ENCODE data around the gene APIP.

APIP gene

DNA sequence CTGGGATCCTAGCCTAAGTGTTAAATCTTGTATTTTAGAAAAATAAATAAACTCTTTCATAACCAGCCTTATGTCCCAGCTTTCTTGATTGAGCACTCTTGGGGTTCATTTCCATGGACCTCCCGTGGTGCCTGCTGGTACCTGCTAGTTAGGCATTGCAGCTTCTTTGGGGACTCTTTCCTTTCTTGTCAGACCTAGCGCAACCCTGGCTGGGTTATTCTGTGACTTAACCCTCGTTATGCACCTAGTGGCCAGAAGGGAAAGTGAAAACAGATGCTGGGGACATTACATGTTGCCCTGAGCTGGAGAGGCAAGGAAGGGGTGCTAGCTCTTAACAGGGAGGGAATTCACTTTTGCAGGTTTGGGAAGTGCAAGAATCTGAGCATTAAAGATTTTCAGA, 46.8 kb downstream of the APIP start:
- Histone ChIP-seq H3K27ac (ENCODE audit: extremely low read depth, low read depth, low read length) (no peak overlapping the region), H3K4me1 (ENCODE audit: control insufficient read depth, insufficient read depth, low read length) (no peaks in the 10 kb centered on the region), H3K9me3 (ENCODE audit: control insufficient read depth, insufficient read depth, low read depth, low read length) (no peaks in the 10 kb centered on the region), H3K36me3 (ENCODE audit: control insufficient read depth in 2 of 2, insufficient read depth in 1 of 2, low read length in 2 of 2) (no peaks in the 10 kb centered on the region), H3K4me3 (ENCODE audit: low read depth, low read length) (no peak overlapping the region)
- CTCF ChIA-PET = interaction anchor here (1.3 to 1.7 kb wide), 2 partner anchors 9 to 19 kb away, joined by 5 to 6 read pairs; no protein-coding TSS in a partner anchor
- POLR2A ChIA-PET = no interaction called here
- TF ChIP-seq ZNF473 (tag by site-specific recombination; IDR thresholded peaks at IDR 0.05) (no peak), YY1 (tag by site-specific recombination; IDR thresholded peaks at IDR 0.05) (no peak), ZNF140 (tag by site-specific recombination; IDR thresholded peaks at IDR 0.05) (no peak)
- TF ChIP-seq, protein P1, sequence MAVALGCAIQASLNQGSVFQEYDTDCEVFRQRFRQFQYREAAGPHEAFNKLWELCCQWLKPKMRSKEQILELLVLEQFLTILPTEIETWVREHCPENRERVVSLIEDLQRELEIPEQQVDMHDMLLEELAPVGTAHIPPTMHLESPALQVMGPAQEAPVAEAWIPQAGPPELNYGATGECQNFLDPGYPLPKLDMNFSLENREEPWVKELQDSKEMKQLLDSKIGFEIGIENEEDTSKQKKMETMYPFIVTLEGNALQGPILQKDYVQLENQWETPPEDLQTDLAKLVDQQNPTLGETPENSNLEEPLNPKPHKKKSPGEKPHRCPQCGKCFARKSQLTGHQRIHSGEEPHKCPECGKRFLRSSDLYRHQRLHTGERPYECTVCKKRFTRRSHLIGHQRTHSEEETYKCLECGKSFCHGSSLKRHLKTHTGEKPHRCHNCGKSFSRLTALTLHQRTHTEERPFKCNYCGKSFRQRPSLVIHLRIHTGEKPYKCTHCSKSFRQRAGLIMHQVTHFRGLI (tag by site-specific recombination; IDR thresholded peaks at IDR 0.05) = 0 out of 2 replicates have a peak, but pooled peaks have one; percentile 17
- TF ChIP-seq, protein P2, sequence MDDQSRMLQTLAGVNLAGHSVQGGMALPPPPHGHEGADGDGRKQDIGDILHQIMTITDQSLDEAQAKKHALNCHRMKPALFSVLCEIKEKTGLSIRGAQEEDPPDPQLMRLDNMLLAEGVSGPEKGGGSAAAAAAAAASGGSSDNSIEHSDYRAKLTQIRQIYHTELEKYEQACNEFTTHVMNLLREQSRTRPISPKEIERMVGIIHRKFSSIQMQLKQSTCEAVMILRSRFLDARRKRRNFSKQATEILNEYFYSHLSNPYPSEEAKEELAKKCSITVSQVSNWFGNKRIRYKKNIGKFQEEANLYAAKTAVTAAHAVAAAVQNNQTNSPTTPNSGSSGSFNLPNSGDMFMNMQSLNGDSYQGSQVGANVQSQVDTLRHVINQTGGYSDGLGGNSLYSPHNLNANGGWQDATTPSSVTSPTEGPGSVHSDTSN (CRISPR knock-in tag; IDR thresholded peaks at IDR 0.05) = no peak

DNA sequence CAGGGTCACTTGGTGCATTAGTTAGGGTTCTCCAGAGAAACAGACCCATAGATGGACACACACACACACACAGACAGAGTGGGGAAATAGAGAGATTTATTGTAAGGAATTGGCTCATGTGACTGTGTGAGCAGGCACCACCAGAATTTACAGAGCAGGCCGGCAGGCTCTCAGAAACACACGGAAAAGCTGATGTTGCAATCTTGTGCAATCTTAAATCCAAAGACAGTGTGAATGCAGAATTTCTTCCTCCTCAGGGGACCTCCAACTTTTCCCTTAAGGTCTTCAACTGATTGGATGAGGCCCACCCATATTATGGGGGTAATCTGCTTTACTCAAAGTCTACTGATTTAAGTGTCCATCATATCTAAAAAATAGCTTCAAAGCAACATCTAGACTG, 49.8 kb downstream of the APIP start:
- Histone ChIP-seq H3K4me1 (ENCODE audit: control insufficient read depth, insufficient read depth, low read length) (no peaks in the 10 kb centered on the region), H3K27ac (ENCODE audit: extremely low read depth, low read depth, low read length) (no peak overlapping the region), H3K4me3 (ENCODE audit: low read depth, low read length) (no peak overlapping the region), H3K9me3 (ENCODE audit: control insufficient read depth, insufficient read depth, low read depth, low read length) (no peaks in the 10 kb centered on the region), H3K36me3 (ENCODE audit: control insufficient read depth in 2 of 2, insufficient read depth in 1 of 2, low read length in 2 of 2) (no peaks in the 10 kb centered on the region)
- CTCF ChIA-PET = interaction anchor here (0.7 kb wide), 1 partner anchor 60 kb away, joined by 3 read pairs; no protein-coding TSS in a partner anchor
- POLR2A ChIA-PET = no interaction called here
- TF ChIP-seq FEZF1 (tag by site-specific recombination; IDR thresholded peaks at IDR 0.05) = no peak
- TF ChIP-seq ZNF10 (tag by site-specific recombination; IDR thresholded peaks at IDR 0.05) = peak; percentile 87

DNA sequence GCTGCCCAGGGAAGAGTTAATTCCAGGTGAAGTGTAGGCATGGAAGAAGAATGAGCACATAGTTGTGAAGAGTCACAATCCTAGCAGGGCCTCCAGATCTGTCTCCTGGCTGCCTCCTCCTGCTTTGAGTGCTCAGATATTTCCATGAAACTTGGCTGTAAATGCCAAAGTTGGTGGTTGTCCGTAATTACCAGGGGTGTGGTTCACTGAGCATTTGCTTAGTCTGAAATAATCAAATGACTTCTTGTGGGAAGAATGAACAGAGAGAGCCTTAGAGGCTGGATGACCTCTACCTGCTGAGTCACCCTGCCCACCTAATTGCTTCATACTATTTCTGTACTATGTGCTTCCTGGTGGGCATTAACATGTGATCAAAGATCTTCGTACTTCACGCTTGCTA, 50.9 kb downstream of the APIP start:
- no peaks in the 10 kb centered on the region for H3K36me3 ChIP-seq (ENCODE audit: control insufficient read depth in 2 of 2, insufficient read depth in 1 of 2, low read length in 2 of 2)
- ChIA-PET POLR2A (no interaction called here), CTCF (interaction anchor here (0.7 kb wide), 1 partner anchor 61 kb away, joined by 3 read pairs; no protein-coding TSS in a partner anchor)
- no peaks in the 10 kb centered on the region for H3K4me1 ChIP-seq (ENCODE audit: control insufficient read depth, insufficient read depth, low read length)
- H3K9me3 ChIP-seq (ENCODE audit: control insufficient read depth, insufficient read depth, low read depth, low read length) = no peaks in the 10 kb centered on the region
- H3K27ac ChIP-seq (ENCODE audit: extremely low read depth, low read depth, low read length) = no peak overlapping the region
- no peak overlapping the region for H3K4me3 ChIP-seq (ENCODE audit: low read depth, low read length)
- TF ChIP-seq REPIN1 (tag by site-specific recombination; IDR thresholded peaks at IDR 0.05; ENCODE audit: low read depth) = no peak
- no peak for TF ChIP-seq ZNF768 (tag by site-specific recombination; IDR thresholded peaks at IDR 0.05)
- no peak for TF ChIP-seq EGR2 (tag by site-specific recombination; IDR thresholded peaks at IDR 0.05; ENCODE audit: low read depth)
- no peak for TF ChIP-seq ZNF10 (tag by site-specific recombination; IDR thresholded peaks at IDR 0.05)
- no peak for TF ChIP-seq SP2 (tag by site-specific recombination; IDR thresholded peaks at IDR 0.05)
- no peak for TF ChIP-seq ZNF404 (tag by site-specific recombination; IDR thresholded peaks at IDR 0.05)
- no peak for TF ChIP-seq ZNF76 (tag by site-specific recombination; IDR thresholded peaks at IDR 0.05; ENCODE audit: borderline replicate concordance, low read depth)
- no peak for TF ChIP-seq ZNF48 (tag by site-specific recombination; IDR thresholded peaks at IDR 0.05)
- TF ChIP-seq ZNF701 (tag by site-specific recombination; IDR thresholded peaks at IDR 0.05) = no peak
- TF ChIP-seq ZNF416 (tag by site-specific recombination; IDR thresholded peaks at IDR 0.05) = no peak
- no peak for TF ChIP-seq ZNF629 (tag by site-specific recombination; IDR thresholded peaks at IDR 0.05)
- TF ChIP-seq ZNF777 (tag by site-specific recombination; IDR thresholded peaks at IDR 0.05; ENCODE audit: borderline replicate concordance) = no peak
- TF ChIP-seq ZNF266 (tag by site-specific recombination; IDR thresholded peaks at IDR 0.05; ENCODE audit: low read depth) = no peak
- no peak for TF ChIP-seq KLF9 (tag by site-specific recombination; IDR thresholded peaks at IDR 0.05; ENCODE audit: low read depth)
- TF ChIP-seq ZNF146 (tag by site-specific recombination; IDR thresholded peaks at IDR 0.05) = no peak
- TF ChIP-seq ZSCAN23 (tag by site-specific recombination; IDR thresholded peaks at IDR 0.05) = no peak
- TF ChIP-seq KLF16 (tag by site-specific recombination; IDR thresholded peaks at IDR 0.05) = no peak
- no peak for TF ChIP-seq RBAK (tag by site-specific recombination; IDR thresholded peaks at IDR 0.05)
- TF ChIP-seq, protein P1 (tag by site-specific recombination; IDR thresholded peaks at IDR 0.05) = no peak
- no peak for TF ChIP-seq ZFP37 (tag by site-specific recombination; IDR thresholded peaks at IDR 0.05)
